Thoracic aorta (tissue), 2 donors: ENCODE measurements around the gene PRKN. TPM values are rescaled to one million over a fixed set of nuclear protein-coding genes. Genes with fewer than 3 reads are reported as not detected.

Experiments used
- ATAC-seq: fragments of 150-250 bp; one replicate; pipeline ENCODE4 v1.8.0; 2017; ENCODE audit warnings: low read depth; ENCODE audit not compliant: insufficient number of reproducible peaks, low FRiP score
- DNase-seq: peaks from one replicate; pipeline ENCODE4 v3.0.0-alpha.2; 2020; ENCODE audit warnings: low spot score
- H3K27ac ChIP-seq, 2 donors: fragments of 200-600 bp; sonication (generic); 1 replicate in 1 of 2; 2 replicates in 1 of 2; pipeline ENCODE4 v1.5.1; 2016; ENCODE audit warnings: mild to moderate bottlenecking in 2 of 2, moderate library complexity in 2 of 2
- H3K27me3 ChIP-seq: fragments of 200-600 bp; sonication (generic); replicated peaks from 2 replicates; pipeline ENCODE4 v1.6.0; 2016; ENCODE audit warnings: mild to moderate bottlenecking; ENCODE audit not compliant: insufficient read depth
- H3K36me3 ChIP-seq: fragments of 200-600 bp; sonication (generic); one replicate; pipeline ENCODE4 v1.5.1; 2016
- H3K4me1 ChIP-seq, 2 donors: fragments of 200-600 bp; sonication (generic); 1 replicate in 1 of 2; 2 replicates in 1 of 2; pipeline versions ENCODE4 v1.5.1 to v1.6.0; 2016; ENCODE audit warnings: low read depth in 2 of 2, mild to moderate bottlenecking in 1 of 2; ENCODE audit not compliant: control insufficient read depth in 1 of 2
- H3K4me3 ChIP-seq: fragments of 200-600 bp; sonication (generic); 2 replicates; pipeline ENCODE4 v1.5.1; 2016; ENCODE audit warnings: mild to moderate bottlenecking
- H3K9me3 ChIP-seq: fragments of 200-600 bp; sonication (generic); 2 replicates; pipeline ENCODE4 v1.5.1; 2016
- total RNA-seq, 2 donors: library from RNA; depleted of rRNA; stranded (reverse); fragments of >200 nt; gene quantifications; one replicate each; pipeline versions ENCODE4 v1.1.0 to v1.2.3, GENCODE V29; 2016
- TF ChIP-seq, protein P1 (sequence below): fragments of 200-600 bp; sonication (generic); IDR thresholded peaks from one replicate; pipeline ENCODE4 v1.5.1; 2019; ENCODE audit warnings: antibody characterized with exemption

PRKN gene
- total RNA-seq, 2 donors from 2014 or later = 10.4 to 23.8 TPM

GRCh38 chr6:161658211-161658610 is 1069.4 kb downstream of the PRKN start:
- TF ChIP-seq, protein P1, sequence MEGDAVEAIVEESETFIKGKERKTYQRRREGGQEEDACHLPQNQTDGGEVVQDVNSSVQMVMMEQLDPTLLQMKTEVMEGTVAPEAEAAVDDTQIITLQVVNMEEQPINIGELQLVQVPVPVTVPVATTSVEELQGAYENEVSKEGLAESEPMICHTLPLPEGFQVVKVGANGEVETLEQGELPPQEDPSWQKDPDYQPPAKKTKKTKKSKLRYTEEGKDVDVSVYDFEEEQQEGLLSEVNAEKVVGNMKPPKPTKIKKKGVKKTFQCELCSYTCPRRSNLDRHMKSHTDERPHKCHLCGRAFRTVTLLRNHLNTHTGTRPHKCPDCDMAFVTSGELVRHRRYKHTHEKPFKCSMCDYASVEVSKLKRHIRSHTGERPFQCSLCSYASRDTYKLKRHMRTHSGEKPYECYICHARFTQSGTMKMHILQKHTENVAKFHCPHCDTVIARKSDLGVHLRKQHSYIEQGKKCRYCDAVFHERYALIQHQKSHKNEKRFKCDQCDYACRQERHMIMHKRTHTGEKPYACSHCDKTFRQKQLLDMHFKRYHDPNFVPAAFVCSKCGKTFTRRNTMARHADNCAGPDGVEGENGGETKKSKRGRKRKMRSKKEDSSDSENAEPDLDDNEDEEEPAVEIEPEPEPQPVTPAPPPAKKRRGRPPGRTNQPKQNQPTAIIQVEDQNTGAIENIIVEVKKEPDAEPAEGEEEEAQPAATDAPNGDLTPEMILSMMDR = no peak
- DNase-seq = no peak
- no peak overlapping the region for H3K27ac ChIP-seq
- no peaks in the 10 kb centered on the region for H3K4me1 ChIP-seq
- H3K36me3 ChIP-seq = no peaks in the 10 kb centered on the region
- no peak for ATAC-seq
- no peak overlapping the region for H3K4me3 ChIP-seq
- no peaks in the 10 kb centered on the region for H3K27me3 ChIP-seq
- no peaks in the 10 kb centered on the region for H3K9me3 ChIP-seq

DNA sequence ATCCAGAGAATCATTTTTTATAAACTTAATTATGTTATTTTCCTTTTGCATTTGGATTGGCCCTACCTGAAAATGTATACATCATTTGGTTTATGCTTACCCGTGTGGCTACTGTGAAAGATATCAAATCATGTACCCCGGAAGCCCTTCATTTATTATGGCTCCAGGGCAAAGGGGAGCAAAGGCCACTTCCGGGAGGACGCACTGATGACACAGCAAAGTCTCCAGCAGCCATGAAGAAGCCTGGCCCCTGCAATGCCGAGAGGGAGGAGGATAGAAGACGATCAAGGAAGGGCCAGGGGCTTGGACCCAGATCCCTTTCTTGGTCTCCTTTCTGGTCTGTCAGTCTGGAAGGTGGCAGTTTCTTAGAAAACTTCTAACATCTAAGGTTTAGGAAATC is 1073.4 kb downstream of the PRKN start:
- TF ChIP-seq, protein P1 = no peak
- Histone ChIP-seq H3K27me3 (no peaks in the 10 kb centered on the region), H3K27ac (no peak overlapping the region), H3K9me3 (no peaks in the 10 kb centered on the region), H3K4me1 (no peaks in the 10 kb centered on the region), H3K36me3 (no peaks in the 10 kb centered on the region), H3K4me3 (no peak overlapping the region)
- ATAC-seq = no peak
- DNase-seq = no peak

- Histone ChIP-seq H3K27me3 (no peaks in the 10 kb centered on the region), H3K4me3 (no peak overlapping the region), H3K27ac (no peak overlapping the region), H3K4me1 (no peaks in the 10 kb centered on the region), H3K9me3 (no peaks in the 10 kb centered on the region), H3K36me3 (no peaks in the 10 kb centered on the region)
- DNase-seq = no peak
- no peak for ATAC-seq
- TF ChIP-seq, protein P1 = no peak
Observed at GRCh38 chr6:161651949-161652348, 1075.6 kb downstream of the PRKN start.

DNA sequence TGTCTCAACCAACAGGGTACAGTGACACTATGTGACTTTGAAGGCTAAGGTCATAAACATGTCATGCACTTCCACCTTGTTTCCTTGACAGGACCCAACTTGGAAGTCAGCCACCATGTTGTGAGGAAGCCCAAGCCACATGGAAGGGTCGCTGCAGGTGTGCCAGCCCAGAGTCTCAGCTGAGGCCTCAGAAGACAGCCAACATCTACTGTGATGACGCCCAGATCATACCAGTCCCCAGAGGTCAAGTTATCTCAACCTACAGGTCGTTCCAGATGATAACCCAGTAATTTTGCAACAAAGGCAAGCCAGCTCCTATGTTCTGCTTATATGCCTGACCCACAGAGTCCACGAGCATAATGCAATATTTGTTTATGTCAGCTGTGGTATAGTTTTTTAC is 1077.7 kb downstream of the PRKN start:
- no peak overlapping the region for H3K27ac ChIP-seq
- TF ChIP-seq, protein P1 = no peak
- no peaks in the 10 kb centered on the region for H3K36me3 ChIP-seq
- ATAC-seq (no peak), DNase-seq (no peak)
- H3K4me1 ChIP-seq = no peaks in the 10 kb centered on the region
- no peaks in the 10 kb centered on the region for H3K9me3 ChIP-seq
- H3K27me3 ChIP-seq = no peaks in the 10 kb centered on the region
- no peak overlapping the region for H3K4me3 ChIP-seq

- no peak for DNase-seq
- no peak overlapping the region for H3K27ac ChIP-seq
- ATAC-seq = no peak
- H3K27me3 ChIP-seq = no peaks in the 10 kb centered on the region
- H3K9me3 ChIP-seq = no peaks in the 10 kb centered on the region
- no peak overlapping the region for H3K4me3 ChIP-seq
- H3K36me3 ChIP-seq = no peaks in the 10 kb centered on the region
- no peaks in the 10 kb centered on the region for H3K4me1 ChIP-seq
- TF ChIP-seq, protein P1 = no peak
Observed at GRCh38 chr6:161649068-161649467, 1078.5 kb downstream of the PRKN start.
